22Rv1 (cell line): ENCODE data around the gene SRSF10.

Experiments used
- CTCF ChIP-seq: fragments of 450-650 bp; IDR thresholded peaks from 2 replicates; pipeline ENCODE4 v1.5.1; 2017; ENCODE audit warnings: mild to moderate bottlenecking
- ZFX ChIP-seq: fragments of 450-650 bp; IDR thresholded peaks from 2 replicates; pipeline ENCODE4 v1.6.1; 2017; ENCODE audit warnings: antibody characterized with exemption, borderline replicate concordance

DNA sequence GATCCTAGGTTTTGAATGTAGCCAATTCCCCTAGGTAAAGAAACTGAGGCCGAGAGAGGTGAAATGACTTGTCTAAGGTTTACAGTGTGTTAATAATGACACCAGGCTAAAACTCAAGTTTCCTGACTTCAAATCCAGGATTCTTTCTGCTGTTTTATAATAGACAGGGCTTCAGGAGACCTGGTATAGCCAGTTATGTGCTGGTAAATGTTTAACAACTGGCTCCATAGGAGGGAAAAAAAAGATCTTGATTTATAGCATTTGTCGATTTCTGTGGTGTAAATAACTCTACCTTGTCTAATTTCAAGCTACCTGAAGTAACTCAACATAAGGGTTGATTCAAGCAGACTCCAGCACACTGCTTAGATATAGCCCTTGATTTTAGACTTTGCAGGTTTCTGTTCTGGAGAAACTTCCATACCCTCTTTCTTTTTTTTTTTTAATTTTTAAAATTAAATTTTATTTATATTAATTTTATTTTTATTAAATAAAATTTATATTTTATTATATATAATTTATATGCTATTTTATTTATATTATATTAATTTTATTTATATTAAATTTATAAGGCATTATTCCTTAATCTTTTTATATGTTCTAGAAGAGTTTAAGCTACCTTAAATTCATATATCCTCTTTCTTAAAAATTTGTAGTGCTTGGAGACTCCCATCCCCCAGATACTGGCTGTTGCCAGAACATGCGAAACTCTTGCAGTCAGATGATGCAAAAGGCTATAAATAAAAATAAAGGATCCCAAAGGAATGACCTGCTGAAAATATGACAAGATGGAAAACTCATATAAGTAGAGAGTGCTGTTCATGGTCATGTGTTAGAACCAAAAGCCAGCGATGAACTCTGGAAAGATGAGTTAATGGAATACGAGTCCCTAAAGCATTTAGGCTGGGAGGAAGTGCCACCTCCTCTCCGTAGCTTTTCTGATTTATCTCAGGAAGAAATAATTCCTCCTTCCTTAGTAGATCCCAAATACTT, 35.4 kb upstream of the SRSF10 start:
- TF ChIP-seq CTCF (no peak), ZFX (no peak)
